GM21367 (cell line): ENCODE results near the gene SUCNR1.
A peak's percentile ranks its signal among the peaks of the same experiment; 100 is the strongest.
"Not testable (repeated sequence)": the region's sequence is repeated elsewhere in the genome, so short reads cannot be mapped to it uniquely, and the experiment has no call there.

Source experiments
- ATAC-seq: cut with Tn5 transposase; IDR thresholded peaks from one replicate; pipeline ENCODE4 v1.9.1; 2021; ENCODE audit not compliant: unreplicated experiment

The SUCNR1 gene

GRCh38 chr3:151900460-151900859, 27.0 kb downstream of the SUCNR1 start:
- ATAC-seq = no peak

- no peak for ATAC-seq
Measured at GRCh38 chr3:151900884-151901643, 27.6 kb downstream of the SUCNR1 start.

GRCh38 chr3:151901644-151902285, 28.3 kb downstream of the SUCNR1 start:
- no peak for ATAC-seq

- ATAC-seq = no peak
Measured at GRCh38 chr3:151903501-151903991, 30.1 kb downstream of the SUCNR1 start.

- ATAC-seq = no peak
Measured at GRCh38 chr3:151905647-151906046, 32.2 kb downstream of the SUCNR1 start.

GRCh38 chr3:151906751-151907150, 33.3 kb downstream of the SUCNR1 start:
- no peak for ATAC-seq

- no peak for ATAC-seq
Measured at GRCh38 chr3:151908399-151908798, 35.0 kb downstream of the SUCNR1 start.

GRCh38 chr3:151909681-151910405, 36.4 kb downstream of the SUCNR1 start:
- no peak for ATAC-seq

- ATAC-seq = no peak
Measured at GRCh38 chr3:151911462-151911861, 38.0 kb downstream of the SUCNR1 start.

- no peak for ATAC-seq
Measured at GRCh38 chr3:151912028-151912427, 38.6 kb downstream of the SUCNR1 start.

- ATAC-seq = no peak
Measured at GRCh38 chr3:151916781-151917180, 43.3 kb downstream of the SUCNR1 start.

GRCh38 chr3:151918253-151919029, 45.0 kb downstream of the SUCNR1 start:
- peak; percentile 58 for ATAC-seq

- ATAC-seq = no peak
Measured at GRCh38 chr3:151919030-151919328, 45.5 kb downstream of the SUCNR1 start.

GRCh38 chr3:151919446-151919845, 46.0 kb downstream of the SUCNR1 start:
- no peak for ATAC-seq

- ATAC-seq = no peak
Measured at GRCh38 chr3:151923901-151924300, 50.5 kb downstream of the SUCNR1 start.

GRCh38 chr3:151924753-151925152, 51.3 kb downstream of the SUCNR1 start:
- no peak for ATAC-seq

- no peak for ATAC-seq
Measured at GRCh38 chr3:151925419-151925818, 52.0 kb downstream of the SUCNR1 start.

GRCh38 chr3:151925876-151926275, 52.4 kb downstream of the SUCNR1 start:
- ATAC-seq = no peak

- ATAC-seq = no peak
Measured at GRCh38 chr3:151926956-151927355, 53.5 kb downstream of the SUCNR1 start.

- ATAC-seq = not testable (repeated sequence)
Measured at GRCh38 chr3:151927915-151928525, 54.6 kb downstream of the SUCNR1 start.

GRCh38 chr3:151931171-151931570, 57.7 kb downstream of the SUCNR1 start:
- no peak for ATAC-seq
